ENCODE results near the gene RFX8.

RFX8 gene

GRCh38 chr2:101410114-101410513, 64.8 kb downstream of the RFX8 start:
- H3K36me3 ChIP-seq (ENCODE audit: low read depth): no peaks in the 10 kb centered on the region
- TF ChIP-seq CTCF (IDR thresholded peaks at IDR 0.05; ENCODE audit: poor library complexity, severe bottlenecking): no peak
- no peak for ATAC-seq (ENCODE audit: low read depth)
- no peak overlapping the region for H3K4me3 ChIP-seq (ENCODE audit: severe bottlenecking)
- no peaks in the 10 kb centered on the region for H3K27me3 ChIP-seq (ENCODE audit: insufficient read depth, poor library complexity, severe bottlenecking)
- peaks cover 3% of the 10 kb centered on the region for H3K9me3 ChIP-seq (ENCODE audit: severe bottlenecking)
- no peak overlapping the region for H3K27ac ChIP-seq (ENCODE audit: poor library complexity, severe bottlenecking)
- no peak for DNase-seq (ENCODE audit: low spot score)
- no peaks in the 10 kb centered on the region for H3K4me1 ChIP-seq (ENCODE audit: insufficient read depth, poor library complexity, severe bottlenecking)

- Histone ChIP-seq H3K36me3 (ENCODE audit: low read depth) (no peaks in the 10 kb centered on the region), H3K4me1 (ENCODE audit: insufficient read depth, poor library complexity, severe bottlenecking) (no peaks in the 10 kb centered on the region), H3K27ac (ENCODE audit: poor library complexity, severe bottlenecking) (no peak overlapping the region), H3K9me3 (ENCODE audit: severe bottlenecking) (peaks cover under 1% of the 10 kb centered on the region), H3K4me3 (ENCODE audit: severe bottlenecking) (no peak overlapping the region), H3K27me3 (ENCODE audit: insufficient read depth, poor library complexity, severe bottlenecking) (no peaks in the 10 kb centered on the region)
- no peak for DNase-seq (ENCODE audit: low spot score)
- no peak for TF ChIP-seq CTCF (IDR thresholded peaks at IDR 0.05; ENCODE audit: poor library complexity, severe bottlenecking)
- no peak for ATAC-seq (ENCODE audit: low read depth)
Observed at GRCh38 chr2:101409699-101410098, 65.2 kb downstream of the RFX8 start.

- Histone ChIP-seq H3K4me1 (ENCODE audit: insufficient read depth, poor library complexity, severe bottlenecking) (no peaks in the 10 kb centered on the region), H3K4me3 (ENCODE audit: severe bottlenecking) (no peak overlapping the region), H3K27me3 (ENCODE audit: insufficient read depth, poor library complexity, severe bottlenecking) (no peaks in the 10 kb centered on the region), H3K36me3 (ENCODE audit: low read depth) (no peaks in the 10 kb centered on the region), H3K9me3 (ENCODE audit: severe bottlenecking) (no peaks in the 10 kb centered on the region), H3K27ac (ENCODE audit: poor library complexity, severe bottlenecking) (no peak overlapping the region)
- ATAC-seq (ENCODE audit: low read depth) (no peak), DNase-seq (ENCODE audit: low spot score) (no peak)
- no peak for TF ChIP-seq CTCF (IDR thresholded peaks at IDR 0.05; ENCODE audit: poor library complexity, severe bottlenecking)
Observed at GRCh38 chr2:101408925-101409324, 66.0 kb downstream of the RFX8 start.

GRCh38 chr2:101405351-101405899, 69.5 kb downstream of the RFX8 start:
- no peak overlapping the region for H3K27ac ChIP-seq (ENCODE audit: poor library complexity, severe bottlenecking)

More at GRCh38 chr2:101405351-101405899, 69.5 kb downstream of the RFX8 start:
- no peak for ATAC-seq (ENCODE audit: low read depth)
- TF ChIP-seq CTCF (IDR thresholded peaks at IDR 0.05; ENCODE audit: poor library complexity, severe bottlenecking): no peak
- no peaks in the 10 kb centered on the region for H3K9me3 ChIP-seq (ENCODE audit: severe bottlenecking)
- no peaks in the 10 kb centered on the region for H3K27me3 ChIP-seq (ENCODE audit: insufficient read depth, poor library complexity, severe bottlenecking)
- DNase-seq (ENCODE audit: low spot score): no peak
- H3K4me1 ChIP-seq (ENCODE audit: insufficient read depth, poor library complexity, severe bottlenecking): no peaks in the 10 kb centered on the region
- H3K4me3 ChIP-seq (ENCODE audit: severe bottlenecking): no peak overlapping the region
- H3K36me3 ChIP-seq (ENCODE audit: low read depth): no peaks in the 10 kb centered on the region
